MM.1S (cell line): ENCODE data around the gene ACOX3.

Experiments
- EZH2 ChIP-seq: fragments of 300-600 bp; sonication (generic); optimal IDR thresholded peaks from 2 replicates; pipeline ENCODE3; 2017; ENCODE audit warnings: low read depth, mild to moderate bottlenecking, antibody characterized with exemption, low read length, mixed read lengths
- EZH2phosphoT487 ChIP-seq: fragments of 300-600 bp; sonication (generic); IDR thresholded peaks from 2 replicates; pipeline ENCODE4 v1.6.1; 2018; ENCODE audit warnings: antibody characterized with exemption, low read length
- TF ChIP-seq, protein P1 (sequence below): fragments of 300-600 bp; sonication (generic); IDR thresholded peaks from 2 replicates; pipeline ENCODE4 v1.5.1; 2016; ENCODE audit warnings: antibody characterized with exemption, low read length, mixed read lengths

DNA sequence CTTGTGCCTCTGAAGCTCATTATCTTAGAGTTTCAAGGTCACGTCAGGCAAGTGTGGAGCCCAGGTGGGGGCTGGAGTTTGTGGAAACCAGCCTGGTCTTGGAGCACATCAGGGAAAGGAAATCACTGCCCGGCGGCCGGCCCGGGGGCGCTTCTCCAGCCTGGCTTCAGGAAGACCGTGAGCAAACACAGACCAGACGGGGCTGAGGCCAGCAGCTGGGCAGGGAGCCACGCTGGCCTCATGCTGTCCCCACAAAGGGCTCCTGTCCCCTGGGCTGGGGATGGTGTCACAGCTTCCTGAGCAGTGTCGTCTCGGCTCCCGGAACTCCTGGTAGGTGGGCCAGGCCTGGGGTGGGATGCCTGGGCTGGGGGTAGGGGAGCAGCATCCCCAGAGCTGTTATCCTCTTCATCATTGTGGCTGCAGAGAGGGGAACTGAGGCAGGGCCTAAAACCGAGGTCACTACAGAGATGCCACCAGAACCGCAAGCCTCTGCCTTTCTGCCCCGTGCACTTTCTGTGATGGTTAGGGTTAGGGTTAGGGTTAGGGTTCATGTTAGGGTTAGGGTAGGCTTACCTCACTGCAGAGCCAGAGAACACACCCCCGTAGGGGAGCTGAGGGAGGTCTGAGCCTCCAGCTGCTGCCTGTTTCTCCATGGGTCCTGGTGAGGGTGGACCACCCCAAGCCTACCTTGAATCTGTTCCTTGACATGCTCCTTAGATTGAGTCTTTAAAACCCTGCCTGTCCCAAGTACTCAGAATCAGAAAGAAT is 93.5 kb downstream of the ACOX3 start:
- TF ChIP-seq, protein P1, sequence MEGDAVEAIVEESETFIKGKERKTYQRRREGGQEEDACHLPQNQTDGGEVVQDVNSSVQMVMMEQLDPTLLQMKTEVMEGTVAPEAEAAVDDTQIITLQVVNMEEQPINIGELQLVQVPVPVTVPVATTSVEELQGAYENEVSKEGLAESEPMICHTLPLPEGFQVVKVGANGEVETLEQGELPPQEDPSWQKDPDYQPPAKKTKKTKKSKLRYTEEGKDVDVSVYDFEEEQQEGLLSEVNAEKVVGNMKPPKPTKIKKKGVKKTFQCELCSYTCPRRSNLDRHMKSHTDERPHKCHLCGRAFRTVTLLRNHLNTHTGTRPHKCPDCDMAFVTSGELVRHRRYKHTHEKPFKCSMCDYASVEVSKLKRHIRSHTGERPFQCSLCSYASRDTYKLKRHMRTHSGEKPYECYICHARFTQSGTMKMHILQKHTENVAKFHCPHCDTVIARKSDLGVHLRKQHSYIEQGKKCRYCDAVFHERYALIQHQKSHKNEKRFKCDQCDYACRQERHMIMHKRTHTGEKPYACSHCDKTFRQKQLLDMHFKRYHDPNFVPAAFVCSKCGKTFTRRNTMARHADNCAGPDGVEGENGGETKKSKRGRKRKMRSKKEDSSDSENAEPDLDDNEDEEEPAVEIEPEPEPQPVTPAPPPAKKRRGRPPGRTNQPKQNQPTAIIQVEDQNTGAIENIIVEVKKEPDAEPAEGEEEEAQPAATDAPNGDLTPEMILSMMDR = no peak
- TF ChIP-seq EZH2 (no peak), EZH2phosphoT487 (no peak)
